MCF 10A (cell line): Measurements from ENCODE around the gene CCT3. TPM values are rescaled to one million over a fixed set of nuclear protein-coding genes. Genes with fewer than 3 reads are reported as not detected.

Experiments
- BruUV-seq: library from RNA; stranded (reverse); fragments of 400-500 nt; replicated peaks from 2 replicates; lab custom pipeline; 2021; lab: Mats Ljungman, UMichigan
- CTCF ChIA-PET: fragments of 300-600 bp; sonication (Branson Sonifier 250); formaldehyde crosslinking; extraction: SDS; loops from one replicate; lab custom pipeline; 2021; ENCODE audit warnings: antibody characterized with exemption, inconsistent platforms; lab: Yijun Ruan, JAX
- POLR2A ChIA-PET: fragments of 300-600, 350-650 bp; sonication (Branson Sonifier 250); formaldehyde crosslinking; extraction: SDS; loops from one replicate; lab custom pipeline; 2020; ENCODE audit warnings: antibody characterized with exemption, inconsistent platforms; lab: Yijun Ruan, JAX
- DNase-seq: peaks from one replicate; pipeline ENCODE4 v3.0.0-alpha.2; 2018; ENCODE audit not compliant: unreplicated experiment
- H3K27ac Mint-ChIP-seq: one replicate; pipeline ENCODE4 v1.8.0; 2022; ENCODE audit warnings: mild to moderate bottlenecking, low read depth, mixed read lengths; ENCODE audit not compliant: unreplicated experiment
- H3K27me3 Mint-ChIP-seq: one replicate; pipeline ENCODE4 v1.8.0; 2022; ENCODE audit warnings: mixed read lengths; ENCODE audit not compliant: insufficient read depth, unreplicated experiment
- H3K36me3 Mint-ChIP-seq: one replicate; pipeline ENCODE4 v1.8.0; 2022; ENCODE audit warnings: mild to moderate bottlenecking, moderate library complexity, mixed read lengths; ENCODE audit not compliant: insufficient read depth, unreplicated experiment
- H3K4me1 Mint-ChIP-seq: one replicate; pipeline ENCODE4 v1.8.0; 2022; ENCODE audit warnings: mixed read lengths; ENCODE audit not compliant: insufficient read depth, unreplicated experiment
- H3K4me3 Mint-ChIP-seq: one replicate; pipeline ENCODE4 v1.8.0; 2022; ENCODE audit warnings: mild to moderate bottlenecking, moderate library complexity, mixed read lengths; ENCODE audit not compliant: unreplicated experiment
- H3K9me3 Mint-ChIP-seq: one replicate; pipeline ENCODE4 v1.8.0; 2022; ENCODE audit warnings: mixed read lengths; ENCODE audit not compliant: unreplicated experiment
- intact Hi-C: fragments of 100-400 bp; cut with micrococcal nuclease; formaldehyde crosslinking; loops from 2 replicates; pipeline ENCODE4 v1.14.1; 2022
- total RNA-seq: library from RNA; stranded (reverse); gene quantifications from 2 replicates; pipeline ENCODE4 v1.2.3, GENCODE V29; 2022
- TF ChIP-seq, protein P1 (sequence below): fragments of 200-600 bp; IDR thresholded peaks from one replicate; pipeline ENCODE4 v1.8.0; 2022; ENCODE audit warnings: antibody characterized with exemption, mild to moderate bottlenecking; ENCODE audit not compliant: unreplicated experiment

Gene CCT3
- total RNA-seq, 1 experiment from 2014 or later = 574 TPM

DNA sequence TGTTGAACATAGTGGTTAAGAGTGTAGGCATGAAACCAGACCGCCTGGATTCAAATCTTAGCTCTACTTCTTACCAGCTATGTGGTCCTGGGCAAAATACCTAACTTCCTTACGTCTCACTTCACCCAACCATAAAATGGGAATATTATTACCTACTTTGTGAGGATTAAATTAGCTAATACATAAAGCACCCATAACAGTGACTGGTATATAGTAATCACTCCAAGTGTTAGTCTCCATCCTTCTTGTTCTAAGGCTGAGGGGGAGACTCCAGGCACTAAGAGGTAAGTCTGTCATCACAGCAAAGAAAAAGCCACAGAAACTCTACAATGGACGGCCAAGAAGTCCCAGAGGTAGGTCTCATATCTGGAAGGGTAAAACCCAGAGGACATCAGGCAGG is 58.3 kb downstream of the CCT3 start:
- ChIA-PET CTCF (interaction anchor here (0.5 to 6.5 kb wide), 14 partner anchors 14 to 351 kb away, joined by 3 to 72 read pairs (median 6); no protein-coding TSS in a partner anchor), POLR2A (interaction anchor here (0.6 to 10.4 kb wide), 10 partner anchors 10 to 1236 kb away, joined by 3 to 210 read pairs (median 32); partner anchors contain the start of genes CCT3, GLMP, PMF1 and SLC25A44)
- Mint-ChIP-seq H3K36me3 (peaks cover 49% of the 10 kb centered on the region), H3K27me3 (no peaks in the 10 kb centered on the region), H3K9me3 (no peaks in the 10 kb centered on the region), H3K4me3 (no peak overlapping the region), H3K27ac (no peak overlapping the region), H3K4me1 (peaks cover 48% of the 10 kb centered on the region)
- intact Hi-C loops = loop anchor here (5.0 kb wide), 1 partner anchor 37 kb away; no protein-coding TSS in a partner anchor
- DNase-seq = no peak
- no TSS peak for BruUV-seq
- TF ChIP-seq, protein P1, sequence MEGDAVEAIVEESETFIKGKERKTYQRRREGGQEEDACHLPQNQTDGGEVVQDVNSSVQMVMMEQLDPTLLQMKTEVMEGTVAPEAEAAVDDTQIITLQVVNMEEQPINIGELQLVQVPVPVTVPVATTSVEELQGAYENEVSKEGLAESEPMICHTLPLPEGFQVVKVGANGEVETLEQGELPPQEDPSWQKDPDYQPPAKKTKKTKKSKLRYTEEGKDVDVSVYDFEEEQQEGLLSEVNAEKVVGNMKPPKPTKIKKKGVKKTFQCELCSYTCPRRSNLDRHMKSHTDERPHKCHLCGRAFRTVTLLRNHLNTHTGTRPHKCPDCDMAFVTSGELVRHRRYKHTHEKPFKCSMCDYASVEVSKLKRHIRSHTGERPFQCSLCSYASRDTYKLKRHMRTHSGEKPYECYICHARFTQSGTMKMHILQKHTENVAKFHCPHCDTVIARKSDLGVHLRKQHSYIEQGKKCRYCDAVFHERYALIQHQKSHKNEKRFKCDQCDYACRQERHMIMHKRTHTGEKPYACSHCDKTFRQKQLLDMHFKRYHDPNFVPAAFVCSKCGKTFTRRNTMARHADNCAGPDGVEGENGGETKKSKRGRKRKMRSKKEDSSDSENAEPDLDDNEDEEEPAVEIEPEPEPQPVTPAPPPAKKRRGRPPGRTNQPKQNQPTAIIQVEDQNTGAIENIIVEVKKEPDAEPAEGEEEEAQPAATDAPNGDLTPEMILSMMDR = no peak

DNA sequence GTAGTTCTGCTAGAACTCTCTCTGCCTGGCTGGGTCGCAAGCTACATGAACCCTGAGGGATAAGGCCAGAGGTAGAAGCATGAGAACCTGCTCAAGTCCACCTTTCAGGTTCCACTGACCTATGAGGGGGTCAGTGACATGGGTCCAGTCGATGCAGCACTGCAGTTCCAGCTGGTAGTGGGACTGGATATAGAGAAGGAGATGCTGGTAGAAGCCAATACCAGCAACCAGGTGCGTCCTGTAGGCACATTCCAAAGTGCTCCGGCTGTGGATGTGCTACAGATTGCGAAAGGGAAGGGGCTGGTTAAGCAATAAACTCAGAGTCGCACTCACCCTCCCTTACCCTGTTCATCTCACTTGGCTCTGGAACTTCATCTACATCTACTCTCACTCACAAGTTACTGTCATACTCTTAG is 61.1 kb downstream of the CCT3 start:
- no peak overlapping the region for H3K4me3 Mint-ChIP-seq
- intact Hi-C loops = no loop called here
- ChIA-PET POLR2A (interaction anchor here (0.8 to 2.4 kb wide), 7 partner anchors 13 to 131 kb away, joined by 3 to 22 read pairs (median 3); partner anchors contain the start of genes CCT3, PMF1 and TSACC), CTCF (interaction anchor here (0.6 to 1.6 kb wide), 8 partner anchors 23 to 1000 kb away, joined by 3 to 6 read pairs (median 3); no protein-coding TSS in a partner anchor)
- H3K27ac Mint-ChIP-seq = peak overlapping the region; percentile 36
- peak; percentile 88 for DNase-seq
- BruUV-seq = no TSS peak
- H3K9me3 Mint-ChIP-seq = no peaks in the 10 kb centered on the region
- TF ChIP-seq, protein P1 = no peak
- H3K27me3 Mint-ChIP-seq = no peaks in the 10 kb centered on the region
- H3K36me3 Mint-ChIP-seq = peaks cover 78% of the 10 kb centered on the region
- peaks cover 32% of the 10 kb centered on the region for H3K4me1 Mint-ChIP-seq

DNA sequence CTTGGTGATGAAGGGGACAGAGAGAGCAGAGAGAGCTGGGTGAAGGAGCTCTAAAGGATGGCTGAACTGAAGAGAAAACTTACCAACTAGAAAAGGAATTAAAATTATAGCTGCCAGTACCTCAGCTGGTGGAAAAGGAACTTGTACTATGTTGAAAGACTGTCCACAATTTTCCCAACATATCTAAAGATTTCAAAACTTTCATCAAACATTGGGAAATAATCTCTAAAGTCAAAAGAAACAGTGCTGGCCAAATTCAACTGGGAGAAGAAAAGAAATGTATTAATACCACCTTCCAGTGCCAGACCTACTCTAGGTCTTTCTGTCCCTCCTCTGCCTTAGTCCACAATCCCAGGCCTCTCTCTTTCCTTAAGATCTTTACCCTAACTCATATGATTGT is 61.6 kb downstream of the CCT3 start:
- no peaks in the 10 kb centered on the region for H3K9me3 Mint-ChIP-seq
- no peak for DNase-seq
- intact Hi-C loops = no loop called here
- H3K36me3 Mint-ChIP-seq = peaks cover 82% of the 10 kb centered on the region
- CTCF ChIA-PET = interaction anchor here (0.6 to 1.6 kb wide), 6 partner anchors 23 to 1000 kb away, joined by 3 to 4 read pairs (median 3); no protein-coding TSS in a partner anchor
- BruUV-seq = no TSS peak
- H3K27ac Mint-ChIP-seq = peak overlapping the region; percentile 36
- H3K4me3 Mint-ChIP-seq = no peak overlapping the region
- peaks cover 28% of the 10 kb centered on the region for H3K4me1 Mint-ChIP-seq
- TF ChIP-seq, protein P1 = no peak
- POLR2A ChIA-PET = interaction anchor here (0.8 to 2.4 kb wide), 7 partner anchors 13 to 131 kb away, joined by 3 to 22 read pairs (median 3); partner anchors contain the start of genes CCT3, PMF1 and TSACC
- H3K27me3 Mint-ChIP-seq = no peaks in the 10 kb centered on the region

DNA sequence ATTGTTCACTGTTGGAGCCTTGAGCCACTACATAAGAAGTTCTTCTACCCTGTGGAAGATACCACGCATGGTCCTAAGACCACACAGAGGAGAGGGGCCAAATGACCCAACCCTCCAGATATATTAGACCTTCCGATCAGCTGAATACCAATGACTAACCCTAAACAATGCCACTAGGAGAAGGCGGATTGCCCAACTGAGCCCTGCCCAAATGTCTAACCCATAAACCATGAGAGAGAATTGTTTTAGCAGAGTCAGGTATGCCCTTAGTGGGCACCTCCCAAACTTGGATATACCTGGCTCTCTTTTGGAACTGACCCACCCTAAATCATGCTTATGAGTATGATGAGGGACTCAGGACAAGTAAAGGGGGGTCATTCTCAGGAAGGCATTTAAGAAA is 67.8 kb downstream of the CCT3 start:
- no peak for DNase-seq
- TF ChIP-seq, protein P1 = no peak
- Mint-ChIP-seq H3K27ac (no peak overlapping the region), H3K9me3 (no peaks in the 10 kb centered on the region), H3K36me3 (peaks cover 98% of the 10 kb centered on the region), H3K4me1 (peaks cover 8% of the 10 kb centered on the region), H3K4me3 (no peak overlapping the region), H3K27me3 (no peaks in the 10 kb centered on the region)
- ChIA-PET POLR2A (interaction anchor here (0.6 to 5.8 kb wide), 2 partner anchors 12 to 164 kb away, joined by 3 to 35 read pairs; partner anchors contain the start of genes SMG5 and TMEM79), CTCF (interaction anchor here (1.1 kb wide), 1 partner anchor 13 kb away, joined by 5 read pairs; no protein-coding TSS in a partner anchor)
- intact Hi-C loops = no loop called here
- no TSS peak for BruUV-seq
